ENCODE results near the gene RETREG2.

DNA sequence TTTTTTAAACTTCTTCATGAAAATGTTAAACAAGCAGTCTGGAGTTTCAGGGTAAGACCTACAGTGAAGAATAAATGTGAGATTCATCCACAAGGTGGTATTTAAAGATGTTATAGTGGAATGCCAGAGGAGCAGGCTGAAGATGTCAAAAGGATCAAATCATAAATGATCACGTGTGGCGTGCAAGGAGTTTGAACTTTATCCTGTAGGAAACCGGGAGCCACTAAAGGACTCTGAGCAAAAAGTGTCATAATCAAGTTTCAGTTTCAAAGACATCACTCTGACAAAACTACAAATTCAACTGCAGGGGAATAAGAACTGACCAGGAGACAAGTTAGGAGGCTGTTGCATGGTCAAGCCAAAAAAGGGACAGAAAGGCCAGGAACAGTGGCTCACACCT lies 37.4 kb upstream of the RETREG2 start:
- TF ChIP-seq, protein P1, sequence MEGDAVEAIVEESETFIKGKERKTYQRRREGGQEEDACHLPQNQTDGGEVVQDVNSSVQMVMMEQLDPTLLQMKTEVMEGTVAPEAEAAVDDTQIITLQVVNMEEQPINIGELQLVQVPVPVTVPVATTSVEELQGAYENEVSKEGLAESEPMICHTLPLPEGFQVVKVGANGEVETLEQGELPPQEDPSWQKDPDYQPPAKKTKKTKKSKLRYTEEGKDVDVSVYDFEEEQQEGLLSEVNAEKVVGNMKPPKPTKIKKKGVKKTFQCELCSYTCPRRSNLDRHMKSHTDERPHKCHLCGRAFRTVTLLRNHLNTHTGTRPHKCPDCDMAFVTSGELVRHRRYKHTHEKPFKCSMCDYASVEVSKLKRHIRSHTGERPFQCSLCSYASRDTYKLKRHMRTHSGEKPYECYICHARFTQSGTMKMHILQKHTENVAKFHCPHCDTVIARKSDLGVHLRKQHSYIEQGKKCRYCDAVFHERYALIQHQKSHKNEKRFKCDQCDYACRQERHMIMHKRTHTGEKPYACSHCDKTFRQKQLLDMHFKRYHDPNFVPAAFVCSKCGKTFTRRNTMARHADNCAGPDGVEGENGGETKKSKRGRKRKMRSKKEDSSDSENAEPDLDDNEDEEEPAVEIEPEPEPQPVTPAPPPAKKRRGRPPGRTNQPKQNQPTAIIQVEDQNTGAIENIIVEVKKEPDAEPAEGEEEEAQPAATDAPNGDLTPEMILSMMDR (conservative IDR thresholded peaks at IDR 0.05; ENCODE audit: low read depth in 2 of 2) = no peak
- TF ChIP-seq EZH2 (IDR thresholded peaks at IDR 0.05; ENCODE audit: low read depth, unreplicated experiment) (no peak), EZH2phosphoT487 (IDR thresholded peaks at IDR 0.05; ENCODE audit: unreplicated experiment) (no peak), POLR2AphosphoS5 (IDR thresholded peaks at IDR 0.05; ENCODE audit: low read depth) (no peak), CREB1 (CRISPR knock-in tag; IDR thresholded peaks at IDR 0.05; ENCODE audit: low read depth) (no peak), ZNF114 (CRISPR knock-in tag; IDR thresholded peaks at IDR 0.05) (no peak)

Measured in GM23338 (cell line).